Astrocyte of the spinal cord (primary cell): ENCODE data around the gene TTL.

Source experiments
- DNase-seq: peaks from one replicate; pipeline ENCODE4 v3.0.0; 2011; ENCODE audit warnings: low read depth, low spot score
- H3K4me3 ChIP-seq: 2 replicates; pipeline ENCODE4 v1.5.1; 2011; ENCODE audit warnings: low read depth, mild to moderate bottlenecking, low read length, moderate library complexity
- CTCF ChIP-seq: IDR thresholded peaks from 2 replicates; pipeline ENCODE4 v1.5.1; 2012; ENCODE audit warnings: low read depth, mild to moderate bottlenecking, low read length, inconsistent platforms
- in situ Hi-C: cut with HindIII; loops from 2 replicates; pipeline ENCODE4 v1.10.0; 2017; ENCODE audit warnings: low sequenced_read_pairs

TTL gene

GRCh38 chr2:112579241-112579640 lies 97.3 kb downstream of the TTL start:
- in situ Hi-C loops = no loop called here
- H3K4me3 ChIP-seq = no peak overlapping the region
- TF ChIP-seq CTCF = no peak
- DNase-seq = peak; percentile 88

- in situ Hi-C loops = no loop called here
- DNase-seq = no peak
- H3K4me3 ChIP-seq = no peak overlapping the region
- no peak for TF ChIP-seq CTCF
These were observed 98.1 kb downstream of the TTL start for GRCh38 chr2:112580084-112580483.

GRCh38 chr2:112582314-112582746 lies 100.4 kb downstream of the TTL start:
- peak; percentile 74 for DNase-seq
- no peak overlapping the region for H3K4me3 ChIP-seq
- in situ Hi-C loops = no loop called here
- TF ChIP-seq CTCF = peak; percentile 46

GRCh38 chr2:112583497-112584133 lies 101.7 kb downstream of the TTL start:
- no peak for TF ChIP-seq CTCF
- in situ Hi-C loops = no loop called here
- H3K4me3 ChIP-seq = peak overlapping the region; percentile 79
- DNase-seq = peak; percentile 10

DNA sequence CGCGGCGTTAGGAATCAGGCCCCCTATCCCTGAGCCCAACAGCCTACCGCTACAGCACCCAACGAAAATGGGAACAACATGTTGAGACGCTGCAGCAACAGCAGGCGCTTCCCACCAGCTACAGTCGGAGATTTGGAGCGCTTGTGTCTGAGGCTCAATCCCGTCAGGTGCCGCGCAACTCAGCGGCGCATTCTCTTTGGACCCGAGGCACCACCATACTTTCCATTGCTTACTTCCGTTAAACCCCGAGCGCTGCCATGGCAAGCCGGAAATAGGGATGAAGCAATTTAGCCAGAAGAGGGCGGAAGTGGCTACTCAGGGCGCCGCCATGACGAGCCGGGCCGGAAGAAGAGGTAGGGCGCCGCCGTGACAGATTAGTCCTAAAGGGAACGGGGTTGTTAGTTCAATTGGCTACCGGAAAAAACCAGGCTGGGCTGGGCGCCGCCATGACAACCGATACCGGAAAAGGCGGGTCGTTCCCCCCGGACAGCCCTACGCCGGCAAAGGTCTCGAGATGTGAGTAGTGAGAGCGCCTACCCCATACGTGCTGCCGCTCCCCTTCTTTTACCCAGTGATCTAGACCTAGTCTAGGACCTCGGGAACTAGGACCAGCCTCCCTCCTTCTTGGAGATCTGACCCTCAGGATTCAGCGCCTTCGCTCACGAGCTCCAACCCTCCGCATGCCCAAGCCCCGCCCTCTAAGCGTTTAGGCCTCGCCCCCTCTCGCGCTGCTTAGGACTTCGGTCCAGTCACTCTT lies 102.4 kb downstream of the TTL start, which contains the start of gene CHCHD5:
Gene CHCHD5, plus strand, starts transcription at position 476 of the 757 bp plus-strand sequence. Its CDS starts 39 bp downstream, at position 515.
- H3K4me3 ChIP-seq = peak within 1 kb of the TSS; percentile 79
- TF ChIP-seq CTCF = no peak
- in situ Hi-C loops = no loop called here

GRCh38 chr2:112584891-112585250 lies 102.9 kb downstream of the TTL start:
- peak; percentile 5 for DNase-seq
- in situ Hi-C loops = no loop called here
- no peak for TF ChIP-seq CTCF
- H3K4me3 ChIP-seq = peak overlapping the region; percentile 79

More for the DNA sequence above, 102.4 kb downstream of the TTL start, which contains the start of gene CHCHD5:
- DNase-seq = peak; percentile 97
